CD4-positive, alpha-beta T cell (primary cell): ENCODE measurements around the gene LTB4R2. TPM values are rescaled to one million over a fixed set of nuclear protein-coding genes. Genes with fewer than 3 reads are reported as not detected.
"Not testable (repeated sequence)": the region's sequence is repeated elsewhere in the genome, so short reads cannot be mapped to it uniquely, and the experiment has no call there.

Source experiments
- ATAC-seq: fragments of 200-7000 bp; cut with Tn5 transposase; one replicate; pipeline ENCODE4 v1.10.0; 2022; ENCODE audit warnings: mild to moderate bottlenecking; ENCODE audit not compliant: poor library complexity
- CTCF ChIA-PET: fragments of 350-600 bp; sonication (Branson Sonifier 250); formaldehyde crosslinking; loops from one replicate; lab custom pipeline; 2021; ENCODE audit warnings: antibody characterized with exemption, inconsistent platforms; lab: Charles Lee
- POLR2A ChIA-PET: fragments of 350-600 bp; sonication (Branson Sonifier 250); formaldehyde crosslinking; loops from one replicate; lab custom pipeline; 2021; ENCODE audit warnings: antibody characterized with exemption, inconsistent platforms; lab: Charles Lee
- DNase-seq, 14 experiments: peaks; one replicate each; pipeline ENCODE4 v3.0.0-alpha.2; 2013 to 2020; ENCODE audit warnings: mixed read lengths in 2 of 14
- H3K27ac ChIP-seq, 2 donors: one replicate each; pipeline versions ENCODE4 v1.5.1 to v1.7.0; 2013; ENCODE audit warnings: low read length in 2 of 2, low read depth in 1 of 2, mild to moderate bottlenecking in 1 of 2
- H3K27me3 ChIP-seq, 2 experiments: 1 replicate in 1 of 2; 2 replicates in 1 of 2; pipeline versions ENCODE4 v1.6.1 to v1.7.0; 2013; ENCODE audit warnings: low read length in 2 of 2, control low read depth in 1 of 2, mild to moderate bottlenecking in 1 of 2, moderate library complexity in 1 of 2; ENCODE audit not compliant: insufficient read depth in 2 of 2, control insufficient read depth in 1 of 2
- H3K36me3 ChIP-seq: one replicate; pipeline ENCODE4 v1.6.1; 2013; ENCODE audit warnings: low read length, control low read depth; ENCODE audit not compliant: insufficient read depth
- H3K4me1 ChIP-seq: one replicate; pipeline ENCODE4 v1.6.1; 2013; ENCODE audit warnings: low read length, control low read depth; ENCODE audit not compliant: insufficient read depth
- H3K4me3 ChIP-seq: one replicate; pipeline ENCODE4 v1.5.1; 2013; ENCODE audit warnings: mild to moderate bottlenecking, low read length, moderate library complexity
- H3K9me3 ChIP-seq, 2 experiments: 1 replicate in 1 of 2; 2 replicates in 1 of 2; pipeline versions ENCODE4 v1.6.1 to v1.7.0; 2013; ENCODE audit warnings: low read length in 2 of 2, mild to moderate bottlenecking in 2 of 2, control low read depth in 1 of 2, moderate library complexity in 1 of 2; ENCODE audit not compliant: control insufficient read depth in 1 of 2, insufficient read depth in 1 of 2
- H3K27ac Mint-ChIP-seq: one replicate; pipeline ENCODE4 v1.8.0; 2020; ENCODE audit warnings: mixed read lengths
- H3K27me3 Mint-ChIP-seq: one replicate; pipeline ENCODE4 v1.8.0; 2021; ENCODE audit warnings: mixed read lengths
- H3K36me3 Mint-ChIP-seq: one replicate; pipeline ENCODE4 v1.8.0; 2021; ENCODE audit warnings: low read depth, mixed read lengths
- H3K4me1 Mint-ChIP-seq: one replicate; pipeline ENCODE4 v1.8.0; 2021; ENCODE audit warnings: low read depth, mixed read lengths
- H3K4me3 Mint-ChIP-seq: one replicate; pipeline ENCODE4 v1.8.0; 2020; ENCODE audit warnings: mild to moderate bottlenecking, mixed read lengths
- H3K9me3 Mint-ChIP-seq: one replicate; pipeline ENCODE4 v1.8.0; 2020; ENCODE audit warnings: mixed read lengths
- intact Hi-C, 2 experiments: fragments of 100-400 bp; cut with DNase I in 1 of 2; cut with micrococcal nuclease in 1 of 2; formaldehyde crosslinking; loops; one replicate each; pipeline versions ENCODE4 v1.15.1 to v1.9.0; 2023 to 2025; cut with DNase I, micrococcal nuclease
- total RNA-seq, 174 experiments: library from RNA in 2 of 174; stranded (reverse) in 2 of 174; gene quantifications; one replicate each; pipeline ENCODE4 v1.2.3 and lab custom pipeline; 2021 to 2026
- TF ChIP-seq, protein P1 (sequence below): fragments of 200-600 bp; IDR thresholded peaks from one replicate; pipeline ENCODE4 v1.8.0; 2022; ENCODE audit warnings: antibody characterized with exemption, mild to moderate bottlenecking

LTB4R2 gene
- total RNA-seq, 2 experiments from 2014 or later, result 16.4 to 18.2 TPM

DNA sequence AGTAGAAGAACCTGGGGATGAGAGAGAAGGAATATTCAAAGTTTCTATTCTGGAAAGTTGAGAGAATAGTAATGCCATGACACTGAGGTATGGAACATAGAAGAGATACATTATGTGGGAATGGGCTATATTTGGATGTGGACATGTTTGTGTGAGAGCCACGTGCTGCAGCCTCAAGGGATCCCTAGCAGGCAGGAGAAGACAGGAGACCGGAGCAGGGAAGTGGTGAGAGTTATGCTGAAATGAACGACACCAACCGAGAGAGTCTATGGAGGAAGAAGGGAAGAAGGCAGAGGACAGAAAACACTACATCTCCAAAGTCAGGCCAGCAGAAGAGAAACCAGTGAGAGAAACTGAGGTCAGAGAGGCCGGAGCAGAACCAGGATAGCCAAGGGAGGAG lies 39.8 kb downstream of the LTB4R2 start:
- ChIA-PET POLR2A (no interaction called here), CTCF (no interaction called here)
- peaks cover 75% of the 10 kb centered on the region for H3K27me3 Mint-ChIP-seq
- Histone ChIP-seq H3K4me3 (no peak overlapping the region), H3K9me3 (no peaks in the 10 kb centered on the region), H3K4me1 (no peaks in the 10 kb centered on the region), H3K27ac (no peak overlapping the region), H3K27me3 (peaks cover 19 to 33% of the 10 kb centered on the region in 2 experiments), H3K36me3 (no peaks in the 10 kb centered on the region)
- DNase-seq, result no peak
- no peak overlapping the region for H3K27ac Mint-ChIP-seq
- no peak for ATAC-seq
- intact Hi-C loops, result no loop called here
- H3K9me3 Mint-ChIP-seq, result no peaks in the 10 kb centered on the region
- no peaks in the 10 kb centered on the region for H3K4me1 Mint-ChIP-seq
- H3K36me3 Mint-ChIP-seq, result no peaks in the 10 kb centered on the region
- H3K4me3 Mint-ChIP-seq, result no peak overlapping the region
- TF ChIP-seq, protein P1, sequence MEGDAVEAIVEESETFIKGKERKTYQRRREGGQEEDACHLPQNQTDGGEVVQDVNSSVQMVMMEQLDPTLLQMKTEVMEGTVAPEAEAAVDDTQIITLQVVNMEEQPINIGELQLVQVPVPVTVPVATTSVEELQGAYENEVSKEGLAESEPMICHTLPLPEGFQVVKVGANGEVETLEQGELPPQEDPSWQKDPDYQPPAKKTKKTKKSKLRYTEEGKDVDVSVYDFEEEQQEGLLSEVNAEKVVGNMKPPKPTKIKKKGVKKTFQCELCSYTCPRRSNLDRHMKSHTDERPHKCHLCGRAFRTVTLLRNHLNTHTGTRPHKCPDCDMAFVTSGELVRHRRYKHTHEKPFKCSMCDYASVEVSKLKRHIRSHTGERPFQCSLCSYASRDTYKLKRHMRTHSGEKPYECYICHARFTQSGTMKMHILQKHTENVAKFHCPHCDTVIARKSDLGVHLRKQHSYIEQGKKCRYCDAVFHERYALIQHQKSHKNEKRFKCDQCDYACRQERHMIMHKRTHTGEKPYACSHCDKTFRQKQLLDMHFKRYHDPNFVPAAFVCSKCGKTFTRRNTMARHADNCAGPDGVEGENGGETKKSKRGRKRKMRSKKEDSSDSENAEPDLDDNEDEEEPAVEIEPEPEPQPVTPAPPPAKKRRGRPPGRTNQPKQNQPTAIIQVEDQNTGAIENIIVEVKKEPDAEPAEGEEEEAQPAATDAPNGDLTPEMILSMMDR, result no peak

DNA sequence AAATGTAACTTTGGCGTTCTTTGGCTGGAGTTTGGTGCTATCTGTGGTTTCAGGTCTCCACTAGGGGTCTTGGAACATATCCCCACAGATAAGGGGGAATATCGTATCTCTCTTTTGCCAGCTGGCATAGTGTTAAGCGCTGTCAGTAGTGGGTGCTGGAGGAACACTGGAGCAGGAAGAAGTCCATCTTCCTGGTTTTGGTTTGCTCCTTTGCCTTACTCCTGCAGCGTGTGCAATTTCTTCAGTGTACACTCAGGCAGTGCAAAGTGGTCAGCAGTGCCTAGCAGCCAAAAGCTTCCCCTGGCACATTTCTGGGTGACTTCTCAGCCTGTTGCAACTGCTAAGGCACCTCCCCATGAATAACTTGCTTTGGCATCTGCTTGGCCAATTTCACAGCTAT lies 41.6 kb downstream of the LTB4R2 start:
- no peak overlapping the region for H3K27ac Mint-ChIP-seq
- CTCF ChIA-PET, result no interaction called here
- no peaks in the 10 kb centered on the region for H3K36me3 ChIP-seq
- no peak for ATAC-seq
- H3K9me3 Mint-ChIP-seq, result no peaks in the 10 kb centered on the region
- TF ChIP-seq, protein P1, result no peak
- H3K4me1 ChIP-seq, result no peaks in the 10 kb centered on the region
- H3K36me3 Mint-ChIP-seq, result no peaks in the 10 kb centered on the region
- no peak overlapping the region for H3K4me3 Mint-ChIP-seq
- peaks cover 18 to 29% of the 10 kb centered on the region in 2 experiments for H3K27me3 ChIP-seq
- H3K4me1 Mint-ChIP-seq, result no peaks in the 10 kb centered on the region
- H3K27ac ChIP-seq, result no peak overlapping the region
- POLR2A ChIA-PET, result interaction anchor here (1.2 kb wide), 1 partner anchor 12 kb away, joined by 3 read pairs; the partner anchor contains the start of gene RIPK3
- no peak overlapping the region for H3K4me3 ChIP-seq
- DNase-seq, result no peak
- H3K27me3 Mint-ChIP-seq, result peaks cover 66% of the 10 kb centered on the region
- intact Hi-C loops, result no loop called here
- H3K9me3 ChIP-seq, result no peaks in the 10 kb centered on the region

DNA sequence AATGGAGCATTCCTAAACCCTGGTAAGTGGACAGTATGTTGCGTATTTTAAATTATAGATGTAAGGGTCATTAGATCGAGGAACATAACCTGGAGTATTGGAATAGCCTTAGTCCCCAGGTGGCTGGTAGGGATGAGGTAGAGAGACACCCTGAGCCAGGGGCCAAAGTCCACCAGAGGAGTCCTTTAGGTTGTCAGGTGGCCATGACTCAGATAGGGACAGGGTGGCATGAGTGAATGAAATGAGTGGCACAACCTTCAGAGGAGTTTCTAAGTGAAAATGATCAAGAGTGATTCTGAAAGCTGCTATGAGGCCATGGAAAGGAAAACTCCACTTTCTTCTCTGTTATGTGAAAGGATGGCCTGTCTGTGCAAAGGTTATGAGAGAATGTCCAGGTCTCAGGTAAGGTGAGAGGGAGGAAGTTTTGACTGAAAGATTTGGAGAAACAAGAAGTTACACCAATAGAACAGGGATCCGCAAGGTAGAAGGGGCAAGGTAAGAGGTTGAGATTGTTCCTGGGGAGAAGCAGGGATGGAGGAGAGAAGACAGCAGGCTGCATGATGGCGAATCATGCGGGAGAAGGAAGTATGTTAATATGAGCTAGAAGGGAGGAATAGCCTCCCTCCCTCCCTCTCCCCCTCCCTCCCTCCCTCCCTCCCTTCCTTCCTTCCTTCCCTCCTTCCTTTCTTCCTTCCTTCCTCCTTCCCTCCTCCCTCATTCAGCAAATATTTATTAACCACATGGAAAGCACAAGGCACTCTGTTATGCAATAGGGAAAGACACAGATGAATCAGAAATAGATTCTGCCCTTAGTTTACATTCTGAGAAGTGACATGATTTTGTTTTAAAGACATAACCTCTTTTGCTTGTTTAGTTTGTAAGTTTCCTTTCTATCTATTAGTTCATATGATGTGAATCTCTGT lies 43.9 kb downstream of the LTB4R2 start:
- Mint-ChIP-seq H3K4me3 (no peak overlapping the region), H3K9me3 (no peaks in the 10 kb centered on the region), H3K27ac (no peak overlapping the region), H3K36me3 (no peaks in the 10 kb centered on the region), H3K27me3 (peaks cover 59% of the 10 kb centered on the region), H3K4me1 (no peaks in the 10 kb centered on the region)
- ATAC-seq (no peak), DNase-seq (no peak)
- Histone ChIP-seq H3K36me3 (no peaks in the 10 kb centered on the region), H3K9me3 (no peaks in the 10 kb centered on the region), H3K27ac (no peak overlapping the region), H3K27me3 (peaks cover 18 to 24% of the 10 kb centered on the region in 2 experiments), H3K4me1 (no peaks in the 10 kb centered on the region), H3K4me3 (no peak overlapping the region)
- TF ChIP-seq, protein P1, result no peak
- intact Hi-C loops, result no loop called here
- CTCF ChIA-PET, result interaction anchor here (1.1 kb wide), 1 partner anchor 11 kb away, joined by 3 read pairs; no protein-coding TSS in a partner anchor
- POLR2A ChIA-PET, result no interaction called here

DNA sequence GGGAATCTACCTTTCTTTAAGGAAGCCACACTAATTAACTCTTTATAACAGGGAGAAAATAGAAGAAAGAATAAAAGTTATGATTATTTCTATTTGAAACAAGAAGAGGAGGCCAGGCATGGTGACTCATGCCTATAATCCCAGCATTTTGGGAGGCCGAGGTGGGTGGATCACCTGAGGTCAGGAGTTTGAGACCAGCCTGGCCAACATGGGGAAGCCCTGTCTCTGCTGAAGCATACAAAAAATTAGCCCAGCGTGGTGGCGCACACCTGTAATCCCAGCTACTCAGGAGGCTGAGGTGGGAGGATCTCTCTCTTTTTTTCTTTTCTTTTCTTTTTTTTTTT lies 44.5 kb downstream of the LTB4R2 start:
- H3K4me3 Mint-ChIP-seq, H3K36me3 ChIP-seq, H3K27ac Mint-ChIP-seq, ATAC-seq, intact Hi-C loops, POLR2A ChIA-PET, H3K9me3 ChIP-seq, H3K36me3 Mint-ChIP-seq, DNase-seq, H3K27ac ChIP-seq, H3K4me1 ChIP-seq, H3K4me3 ChIP-seq, H3K4me1 Mint-ChIP-seq, H3K9me3 Mint-ChIP-seq: not testable (repeated sequence)
- CTCF ChIA-PET, result interaction anchor here (1.1 kb wide), 1 partner anchor 11 kb away, joined by 3 read pairs; no protein-coding TSS in a partner anchor
- peaks cover 18 to 24% of the 10 kb centered on the region in 2 experiments for H3K27me3 ChIP-seq
- peaks cover 56% of the 10 kb centered on the region for H3K27me3 Mint-ChIP-seq
